GM21423 (cell line): Measurements from ENCODE around the gene ATAD2B.
"Not testable (repeated sequence)": the region's sequence is repeated elsewhere in the genome, so short reads cannot be mapped to it uniquely, and the experiment has no call there.

Experiments
- ATAC-seq: cut with Tn5 transposase; IDR thresholded peaks from one replicate; pipeline ENCODE4 v1.9.1; 2021; ENCODE audit warnings: mild to moderate bottlenecking, moderate library complexity; ENCODE audit not compliant: unreplicated experiment

The ATAD2B gene

GRCh38 chr2:23801396-23801795 lies 125.5 kb downstream of the ATAD2B start:
- no peak for ATAC-seq

GRCh38 chr2:23794234-23794633 lies 132.7 kb downstream of the ATAD2B start:
- no peak for ATAC-seq

- ATAC-seq = no peak
Measured at GRCh38 chr2:23793476-23793875, 133.4 kb downstream of the ATAD2B start.

- ATAC-seq = no peak
Measured at GRCh38 chr2:23791030-23791429, 135.9 kb downstream of the ATAD2B start.

- no peak for ATAC-seq
Measured at GRCh38 chr2:23789012-23789411, 137.9 kb downstream of the ATAD2B start.

- ATAC-seq = peak; percentile 88
Measured at GRCh38 chr2:23788100-23788499, 138.8 kb downstream of the ATAD2B start.

GRCh38 chr2:23784971-23785370 lies 142.0 kb downstream of the ATAD2B start:
- ATAC-seq = no peak

- ATAC-seq = no peak
Measured at GRCh38 chr2:23782646-23783045, 144.3 kb downstream of the ATAD2B start.

GRCh38 chr2:23782126-23782525 lies 144.8 kb downstream of the ATAD2B start:
- ATAC-seq = no peak

- ATAC-seq = not testable (repeated sequence)
Measured at GRCh38 chr2:23780465-23780864, 146.5 kb downstream of the ATAD2B start.

- no peak for ATAC-seq
Measured at GRCh38 chr2:23777826-23778225, 149.1 kb downstream of the ATAD2B start.

- no peak for ATAC-seq
Measured at GRCh38 chr2:23776021-23776420, 150.9 kb downstream of the ATAD2B start.

GRCh38 chr2:23772684-23773083 lies 154.2 kb downstream of the ATAD2B start:
- ATAC-seq = peak; percentile 56

GRCh38 chr2:23772056-23772455 lies 154.9 kb downstream of the ATAD2B start:
- no peak for ATAC-seq

- ATAC-seq = no peak
Measured at GRCh38 chr2:23769364-23769763, 157.6 kb downstream of the ATAD2B start.

- no peak for ATAC-seq
Measured at GRCh38 chr2:23767876-23768621, 158.9 kb downstream of the ATAD2B start.

GRCh38 chr2:23762141-23762540 lies 164.8 kb downstream of the ATAD2B start:
- no peak for ATAC-seq

GRCh38 chr2:23761638-23762037 lies 165.3 kb downstream of the ATAD2B start:
- no peak for ATAC-seq

GRCh38 chr2:23760736-23761135 lies 166.2 kb downstream of the ATAD2B start:
- ATAC-seq = no peak

- no peak for ATAC-seq
Measured at GRCh38 chr2:23757686-23758433, 169.1 kb downstream of the ATAD2B start.

- ATAC-seq = no peak
Measured at GRCh38 chr2:23756593-23757292, 170.2 kb downstream of the ATAD2B start.

- no peak for ATAC-seq
Measured at GRCh38 chr2:23754970-23755369, 172.0 kb downstream of the ATAD2B start.
